Activated naive CD8-positive, alpha-beta T cell (primary cell): ENCODE data around the gene OTX2.

Experiments
- H3K27ac Mint-ChIP-seq: one replicate; pipeline ENCODE4 v1.8.0; 2021; ENCODE audit warnings: mixed read lengths
- H3K27me3 Mint-ChIP-seq: one replicate; pipeline ENCODE4 v1.8.0; 2021; ENCODE audit warnings: mixed read lengths
- H3K36me3 Mint-ChIP-seq: one replicate; pipeline ENCODE4 v1.8.0; 2021; ENCODE audit warnings: mixed read lengths
- H3K4me1 Mint-ChIP-seq: one replicate; pipeline ENCODE4 v1.8.0; 2021; ENCODE audit warnings: low read depth, mixed read lengths
- H3K4me3 Mint-ChIP-seq: one replicate; pipeline ENCODE4 v1.8.0; 2021; ENCODE audit warnings: mild to moderate bottlenecking, mixed read lengths
- H3K9me3 Mint-ChIP-seq: one replicate; pipeline ENCODE4 v1.8.0; 2021; ENCODE audit warnings: low read depth, mixed read lengths

OTX2 gene

DNA sequence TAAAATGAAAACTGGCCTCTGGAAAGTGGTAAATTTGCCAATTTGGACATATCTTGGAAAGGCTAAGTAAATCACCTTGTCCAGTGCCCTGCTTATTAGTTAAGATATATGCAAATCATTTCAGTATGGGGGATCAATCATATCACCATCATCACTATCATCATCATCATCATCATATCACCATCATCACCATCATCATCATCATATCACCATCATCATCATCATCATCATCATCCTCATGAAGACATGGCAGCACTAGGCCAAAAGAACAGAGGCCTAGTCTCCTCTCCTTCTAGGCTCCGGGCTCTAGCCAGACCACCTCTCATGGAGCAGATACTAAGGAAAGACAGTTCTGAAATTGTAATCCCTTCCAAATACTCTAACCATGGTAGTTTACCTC, 20.3 kb downstream of the OTX2 start:
- Mint-ChIP-seq H3K4me1 (peaks cover 2% of the 10 kb centered on the region), H3K27me3 (peaks cover 29% of the 10 kb centered on the region), H3K36me3 (no peaks in the 10 kb centered on the region), H3K27ac (no peak overlapping the region), H3K9me3 (no peaks in the 10 kb centered on the region), H3K4me3 (no peak overlapping the region)

DNA sequence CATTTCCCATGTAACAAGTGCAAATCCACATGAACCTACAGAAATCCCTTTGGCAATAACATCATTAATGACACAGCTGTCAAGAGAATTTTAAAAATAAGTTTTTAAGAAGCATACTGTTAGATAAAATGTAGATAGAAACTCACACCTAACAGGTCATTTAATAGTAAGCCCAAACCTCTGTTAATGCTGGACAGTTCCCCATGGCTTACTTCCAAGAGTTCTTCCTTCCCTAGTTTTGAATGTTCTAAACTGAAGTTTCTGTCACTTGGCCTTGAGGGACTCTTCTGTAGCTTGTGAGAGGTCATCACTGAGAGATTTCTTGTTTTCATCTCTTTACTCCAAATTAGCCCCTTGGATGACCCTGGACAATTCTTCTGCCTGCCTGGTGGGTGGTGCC, 22.7 kb downstream of the OTX2 start:
- no peaks in the 10 kb centered on the region for H3K9me3 Mint-ChIP-seq
- H3K4me1 Mint-ChIP-seq = no peaks in the 10 kb centered on the region
- H3K27ac Mint-ChIP-seq = no peak overlapping the region

GRCh38 chr14:56782711-56783110, 27.6 kb downstream of the OTX2 start:
- no peaks in the 10 kb centered on the region for H3K36me3 Mint-ChIP-seq

More for the DNA sequence above, 22.7 kb downstream of the OTX2 start:
- H3K27me3 Mint-ChIP-seq = peaks cover 22% of the 10 kb centered on the region
- no peak overlapping the region for H3K4me3 Mint-ChIP-seq
- H3K36me3 Mint-ChIP-seq = no peaks in the 10 kb centered on the region

DNA sequence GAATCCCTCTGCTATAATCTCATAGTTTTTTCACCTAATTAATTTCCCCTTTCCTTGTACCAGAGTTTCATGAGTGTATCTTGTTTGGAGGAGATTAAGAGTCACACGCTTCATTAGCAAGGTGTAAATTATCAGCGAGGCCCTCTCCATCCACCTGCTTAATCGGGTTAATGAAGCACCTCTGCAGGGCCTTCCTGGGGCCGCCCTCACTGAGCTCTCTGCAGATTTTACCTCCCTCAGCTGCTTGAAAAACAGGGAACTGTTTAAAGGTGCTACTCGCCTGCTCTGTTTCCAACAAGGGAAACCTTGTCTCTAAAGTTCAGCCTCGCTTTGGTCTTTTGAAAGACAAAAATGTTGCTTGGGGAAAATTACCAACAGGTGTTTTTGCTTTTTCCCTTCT, 35.8 kb downstream of the OTX2 start:
- Mint-ChIP-seq H3K27ac (no peak overlapping the region), H3K9me3 (no peaks in the 10 kb centered on the region), H3K36me3 (no peaks in the 10 kb centered on the region), H3K4me3 (no peak overlapping the region), H3K4me1 (no peaks in the 10 kb centered on the region), H3K27me3 (peaks cover 9% of the 10 kb centered on the region)

More at GRCh38 chr14:56782711-56783110, 27.6 kb downstream of the OTX2 start:
- no peaks in the 10 kb centered on the region for H3K9me3 Mint-ChIP-seq
- H3K27ac Mint-ChIP-seq = no peak overlapping the region
- no peak overlapping the region for H3K4me3 Mint-ChIP-seq
- H3K27me3 Mint-ChIP-seq = peaks cover 12% of the 10 kb centered on the region
- H3K4me1 Mint-ChIP-seq = no peaks in the 10 kb centered on the region

DNA sequence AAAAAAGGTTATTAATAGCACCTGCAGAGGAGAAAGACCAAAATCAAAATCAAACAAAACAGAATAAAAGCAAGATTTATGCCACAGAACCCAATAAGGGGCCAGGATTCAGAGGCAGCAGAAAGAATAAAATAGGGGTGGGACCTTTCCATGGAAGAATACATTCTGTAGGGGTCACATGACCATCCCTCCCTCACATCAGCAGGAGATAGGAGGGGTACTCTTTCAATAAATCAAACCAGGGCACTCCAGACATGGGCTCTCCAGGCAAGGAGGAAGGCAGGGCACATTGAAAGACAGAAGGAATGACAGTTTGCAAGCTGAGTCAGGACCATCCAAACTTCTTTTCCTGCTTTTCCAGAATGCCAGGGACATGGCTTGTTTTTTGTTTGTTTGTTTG, 39.8 kb downstream of the OTX2 start:
- Mint-ChIP-seq H3K4me1 (no peaks in the 10 kb centered on the region), H3K4me3 (no peak overlapping the region), H3K27me3 (no peaks in the 10 kb centered on the region), H3K36me3 (no peaks in the 10 kb centered on the region), H3K27ac (no peak overlapping the region), H3K9me3 (no peaks in the 10 kb centered on the region)

DNA sequence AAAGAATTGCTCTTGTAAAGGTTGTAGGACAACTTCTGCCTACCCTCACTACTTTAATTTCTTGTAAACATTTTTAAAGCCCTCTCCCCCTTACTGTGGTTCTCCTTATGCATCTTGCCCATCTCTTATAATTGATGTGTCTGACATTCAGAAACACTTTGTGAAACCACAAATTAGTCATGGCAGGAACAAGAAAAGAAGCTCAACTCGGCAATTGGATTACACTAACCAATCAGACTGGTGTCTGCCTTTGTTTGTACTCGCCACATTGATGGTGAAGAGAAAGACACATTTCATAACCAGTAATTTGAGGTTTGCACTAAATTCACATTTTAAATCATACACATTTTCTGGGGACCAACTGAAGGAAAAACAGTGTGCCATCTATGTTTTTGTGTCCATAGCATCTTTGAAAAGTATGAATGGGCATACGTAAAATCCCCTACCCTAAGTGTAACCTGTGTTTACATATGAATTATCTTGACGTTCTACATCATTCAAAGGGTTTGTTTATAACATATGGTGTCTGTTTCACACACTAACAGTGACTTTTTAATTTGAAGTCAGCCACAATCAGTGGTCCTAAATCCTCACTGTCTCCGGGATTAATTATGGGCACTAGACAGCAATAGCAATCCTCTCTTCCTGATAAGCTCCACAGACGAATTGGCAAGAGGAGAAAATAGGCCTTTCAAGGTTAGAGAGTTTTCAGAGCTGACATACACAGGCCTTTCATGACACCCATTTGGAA, 49.9 kb downstream of the OTX2 start:
- Mint-ChIP-seq H3K36me3 (no peaks in the 10 kb centered on the region), H3K27me3 (peaks cover 7% of the 10 kb centered on the region)

DNA sequence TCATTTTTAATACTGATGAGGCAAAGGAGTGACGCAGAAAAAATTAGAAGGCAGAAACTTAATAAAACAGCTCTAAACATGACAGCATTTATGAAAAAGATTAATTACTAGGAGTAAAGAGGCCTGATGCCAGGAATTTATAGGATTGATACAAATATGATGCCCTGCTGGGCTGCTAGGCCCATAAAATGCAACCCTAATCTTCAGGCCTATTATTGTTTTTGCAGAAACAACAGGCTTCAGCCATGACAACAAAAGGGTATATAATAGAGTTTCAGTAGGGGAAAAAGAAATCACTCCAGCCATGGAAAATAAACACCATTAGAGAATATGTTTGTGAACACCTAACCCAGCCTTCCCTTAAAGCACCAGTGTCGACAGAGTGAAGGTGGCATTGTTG, 50.6 kb downstream of the OTX2 start:
- no peaks in the 10 kb centered on the region for H3K9me3 Mint-ChIP-seq
- H3K27ac Mint-ChIP-seq = no peak overlapping the region
- H3K4me1 Mint-ChIP-seq = no peaks in the 10 kb centered on the region
- H3K36me3 Mint-ChIP-seq = no peaks in the 10 kb centered on the region
- no peak overlapping the region for H3K4me3 Mint-ChIP-seq
- H3K27me3 Mint-ChIP-seq = peaks cover 10% of the 10 kb centered on the region

More for the DNA sequence above, 49.9 kb downstream of the OTX2 start:
- Mint-ChIP-seq H3K4me1 (no peaks in the 10 kb centered on the region), H3K9me3 (no peaks in the 10 kb centered on the region), H3K4me3 (no peak overlapping the region), H3K27ac (no peak overlapping the region)

GRCh38 chr14:56759094-56759493, 51.2 kb downstream of the OTX2 start:
- no peaks in the 10 kb centered on the region for H3K9me3 Mint-ChIP-seq
- H3K27me3 Mint-ChIP-seq = peaks cover 10% of the 10 kb centered on the region
- no peak overlapping the region for H3K4me3 Mint-ChIP-seq
- no peaks in the 10 kb centered on the region for H3K4me1 Mint-ChIP-seq
- no peak overlapping the region for H3K27ac Mint-ChIP-seq
- no peaks in the 10 kb centered on the region for H3K36me3 Mint-ChIP-seq

- H3K36me3 Mint-ChIP-seq = no peaks in the 10 kb centered on the region
- peaks cover 11% of the 10 kb centered on the region for H3K27me3 Mint-ChIP-seq
- no peaks in the 10 kb centered on the region for H3K9me3 Mint-ChIP-seq
- H3K27ac Mint-ChIP-seq = no peak overlapping the region
- H3K4me3 Mint-ChIP-seq = no peak overlapping the region
- no peaks in the 10 kb centered on the region for H3K4me1 Mint-ChIP-seq
Measured at GRCh38 chr14:56754921-56755320, 55.4 kb downstream of the OTX2 start.

DNA sequence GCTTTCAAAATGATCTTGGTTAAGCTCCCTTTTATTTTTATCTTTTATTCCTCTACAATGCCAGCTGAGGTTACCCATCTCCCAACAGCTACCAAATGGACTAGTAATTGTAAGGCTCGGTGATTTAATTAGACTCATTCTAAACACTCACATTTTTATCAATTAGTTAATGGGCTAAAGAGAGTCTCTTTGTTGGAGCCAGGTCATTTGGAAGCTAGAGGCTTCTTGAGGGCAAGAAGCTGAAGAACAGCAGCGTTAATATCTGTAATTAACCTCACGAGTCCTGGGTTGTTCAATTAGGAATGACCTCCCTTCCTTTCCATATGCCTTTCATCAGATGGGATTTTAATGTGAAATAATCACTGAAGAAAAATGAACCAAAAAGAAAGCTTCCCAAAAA, 56.9 kb downstream of the OTX2 start:
- Mint-ChIP-seq H3K36me3 (no peaks in the 10 kb centered on the region), H3K4me3 (no peak overlapping the region), H3K27ac (no peak overlapping the region), H3K9me3 (no peaks in the 10 kb centered on the region), H3K4me1 (no peaks in the 10 kb centered on the region), H3K27me3 (peaks cover 15% of the 10 kb centered on the region)

DNA sequence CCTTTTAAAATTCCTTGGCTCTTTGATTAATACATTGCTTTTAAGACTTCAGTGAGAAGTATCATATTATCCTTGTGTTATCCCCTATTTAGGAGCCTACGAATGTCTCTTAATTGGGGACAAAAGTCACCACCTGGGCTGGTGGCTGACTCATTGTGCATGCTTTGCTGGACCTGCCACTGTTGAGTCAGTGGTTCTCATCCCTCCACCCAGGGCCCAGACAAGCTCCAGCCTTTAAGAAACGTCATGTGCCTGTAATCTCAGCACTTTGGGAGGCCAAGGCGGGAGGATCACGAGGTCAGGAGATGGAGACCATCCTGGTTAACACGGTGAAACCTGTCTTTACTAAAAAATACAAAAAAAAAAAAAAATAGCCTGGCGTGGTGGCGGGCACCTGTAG, 57.9 kb downstream of the OTX2 start:
- H3K4me3 Mint-ChIP-seq = no peak overlapping the region
- no peak overlapping the region for H3K27ac Mint-ChIP-seq
- H3K27me3 Mint-ChIP-seq = peaks cover 17% of the 10 kb centered on the region
- no peaks in the 10 kb centered on the region for H3K36me3 Mint-ChIP-seq
- H3K4me1 Mint-ChIP-seq = no peaks in the 10 kb centered on the region
- no peaks in the 10 kb centered on the region for H3K9me3 Mint-ChIP-seq

- Mint-ChIP-seq H3K27me3 (peaks cover 17% of the 10 kb centered on the region), H3K9me3 (no peaks in the 10 kb centered on the region), H3K4me3 (no peak overlapping the region), H3K36me3 (no peaks in the 10 kb centered on the region), H3K4me1 (no peaks in the 10 kb centered on the region), H3K27ac (no peak overlapping the region)
Measured at GRCh38 chr14:56751471-56751870, 58.8 kb downstream of the OTX2 start.
